ENCODE results near the gene CELF2.

- TF ChIP-seq CTCF (conservative IDR thresholded peaks at IDR 0.05; ENCODE audit: low read depth, low read length) (no peak), EZH2 (IDR thresholded peaks at IDR 0.05; ENCODE audit: borderline replicate concordance, low read depth, low read length, poor library complexity, severe bottlenecking) (no peak)
Observed at GRCh38 chr10:11112718-11113117, 95.0 kb downstream of the CELF2 start.
